Measurements from ENCODE around the gene MMP28. TPM values are rescaled to one million over a fixed set of nuclear protein-coding genes. Genes with fewer than 3 reads are reported as not detected.

The MMP28 gene, protein sequence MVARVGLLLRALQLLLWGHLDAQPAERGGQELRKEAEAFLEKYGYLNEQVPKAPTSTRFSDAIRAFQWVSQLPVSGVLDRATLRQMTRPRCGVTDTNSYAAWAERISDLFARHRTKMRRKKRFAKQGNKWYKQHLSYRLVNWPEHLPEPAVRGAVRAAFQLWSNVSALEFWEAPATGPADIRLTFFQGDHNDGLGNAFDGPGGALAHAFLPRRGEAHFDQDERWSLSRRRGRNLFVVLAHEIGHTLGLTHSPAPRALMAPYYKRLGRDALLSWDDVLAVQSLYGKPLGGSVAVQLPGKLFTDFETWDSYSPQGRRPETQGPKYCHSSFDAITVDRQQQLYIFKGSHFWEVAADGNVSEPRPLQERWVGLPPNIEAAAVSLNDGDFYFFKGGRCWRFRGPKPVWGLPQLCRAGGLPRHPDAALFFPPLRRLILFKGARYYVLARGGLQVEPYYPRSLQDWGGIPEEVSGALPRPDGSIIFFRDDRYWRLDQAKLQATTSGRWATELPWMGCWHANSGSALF
- 0.12 TPM in 1 of 2 replicates, not detected in the other for total RNA-seq (2014; rRNA removed; shearing (Covaris generic))
- polyA plus RNA-seq (2014; cell fraction: nucleus; rRNA removed): not detected in 2 replicates

DNA sequence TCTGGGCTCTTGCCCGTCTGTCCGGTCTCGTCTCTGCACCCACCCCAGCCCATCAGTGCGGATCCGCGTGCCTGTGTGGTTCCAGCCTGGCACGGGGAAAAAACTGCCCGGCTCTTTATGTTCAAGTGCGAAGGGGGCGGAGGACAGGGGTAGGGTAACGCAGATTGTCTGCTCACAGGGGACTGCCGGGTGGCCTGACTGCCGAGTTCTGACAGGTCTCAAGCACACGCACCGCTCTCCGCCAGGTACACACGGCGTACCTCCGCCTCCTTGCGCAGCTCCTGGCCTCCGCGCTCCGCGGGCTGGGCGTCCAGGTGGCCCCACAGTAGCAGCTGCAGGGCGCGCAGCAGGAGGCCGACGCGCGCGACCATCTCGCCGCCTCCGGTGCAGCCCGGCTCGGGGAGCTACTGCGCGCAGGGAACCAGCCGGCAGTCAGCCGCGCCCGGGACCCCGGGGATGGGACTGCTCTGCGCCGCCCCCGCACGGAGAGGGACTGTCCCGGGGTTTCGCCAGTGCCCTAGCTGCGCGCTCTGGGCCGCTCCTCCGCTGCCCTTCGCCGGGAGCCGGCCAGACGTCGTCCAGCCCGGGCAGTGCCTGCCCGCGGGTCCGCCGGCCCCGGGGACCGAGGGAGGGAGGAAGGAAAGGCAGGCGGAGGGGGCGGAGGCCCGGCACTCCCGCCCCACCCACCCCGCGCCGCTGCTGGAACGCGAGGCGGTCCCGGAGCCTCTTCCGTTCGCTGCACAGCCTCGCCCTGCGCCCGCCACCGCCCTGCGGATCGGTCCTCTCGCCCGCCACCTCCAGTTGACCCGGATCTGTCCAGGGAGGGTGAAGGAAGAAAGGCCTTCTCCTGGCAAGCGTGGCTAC is at the start of gene MMP28:
Gene MMP28, minus strand, starts transcription at position 635 of the 864 bp plus-strand sequence. Its CDS starts 264 bp downstream, at position 371.
- DNase-seq (ENCODE audit: extremely low read depth, low read depth): peak; percentile 33

GRCh38 chr17:35844547-35844946 is 49.1 kb upstream of the MMP28 start:
- no peak for DNase-seq (ENCODE audit: extremely low read depth, low read depth)

- DNase-seq (ENCODE audit: extremely low read depth, low read depth): no peak
These were observed 48.3 kb upstream of the MMP28 start for GRCh38 chr17:35843698-35844097.

- no peak for DNase-seq (ENCODE audit: extremely low read depth, low read depth)
These were observed 46.8 kb upstream of the MMP28 start for GRCh38 chr17:35842239-35842638.

DNA sequence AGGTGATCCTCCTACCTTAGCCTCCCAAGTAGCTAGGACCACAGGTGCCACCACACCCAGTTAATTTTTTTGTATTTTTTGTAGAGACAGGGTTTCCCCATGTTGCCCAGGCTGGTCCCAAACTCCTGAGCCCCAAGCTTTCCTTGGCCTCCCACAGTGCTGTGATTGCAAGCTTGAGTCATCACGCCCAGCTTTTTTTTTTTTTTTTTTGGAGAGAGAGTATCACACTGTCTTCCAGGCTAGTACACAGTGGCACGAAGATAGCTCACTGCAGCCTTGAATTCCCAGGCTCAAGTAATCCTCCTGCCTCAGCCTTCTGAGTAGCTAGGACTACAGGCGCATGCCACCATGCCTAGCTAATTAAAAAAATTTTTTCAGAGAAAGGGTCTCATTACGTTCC is 46.1 kb upstream of the MMP28 start:
- DNase-seq (ENCODE audit: extremely low read depth, low read depth): no peak

GRCh38 chr17:35841101-35841500 is 45.7 kb upstream of the MMP28 start:
- DNase-seq (ENCODE audit: extremely low read depth, low read depth): no peak

GRCh38 chr17:35825206-35825605 is 29.8 kb upstream of the MMP28 start:
- no peak for DNase-seq (ENCODE audit: extremely low read depth, low read depth)

GRCh38 chr17:35821308-35821707 is 25.9 kb upstream of the MMP28 start:
- no peak for DNase-seq (ENCODE audit: extremely low read depth, low read depth)

GRCh38 chr17:35819455-35819854 is 24.0 kb upstream of the MMP28 start:
- DNase-seq (ENCODE audit: extremely low read depth, low read depth): no peak

GRCh38 chr17:35817196-35817595 is 21.8 kb upstream of the MMP28 start:
- DNase-seq (ENCODE audit: extremely low read depth, low read depth): no peak

GRCh38 chr17:35816723-35817122 is 21.3 kb upstream of the MMP28 start:
- DNase-seq (ENCODE audit: extremely low read depth, low read depth): no peak

GRCh38 chr17:35812456-35812855 is 17.0 kb upstream of the MMP28 start:
- no peak for DNase-seq (ENCODE audit: extremely low read depth, low read depth)

DNA sequence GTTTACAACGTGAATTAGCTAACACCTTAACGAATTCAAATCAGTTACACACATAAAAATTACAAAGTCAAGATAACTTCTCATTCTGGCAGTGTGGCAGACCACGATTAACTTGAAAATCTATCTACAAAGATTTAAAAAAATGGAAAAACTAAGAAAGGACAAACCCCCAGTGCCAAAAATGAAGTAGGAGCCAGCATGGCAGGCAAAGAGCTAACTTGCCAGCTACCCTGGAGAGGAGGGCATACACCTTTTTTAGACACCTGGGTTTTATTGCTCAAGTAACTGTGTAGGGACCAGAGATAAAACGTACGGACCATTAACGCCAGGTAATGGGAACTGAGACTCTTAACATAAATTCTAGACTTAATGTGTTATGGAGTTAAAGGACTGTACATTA is 16.3 kb upstream of the MMP28 start:
- DNase-seq (ENCODE audit: extremely low read depth, low read depth): no peak

GRCh38 chr17:35809855-35810461 is 14.5 kb upstream of the MMP28 start:
- no peak for DNase-seq (ENCODE audit: extremely low read depth, low read depth)

DNA sequence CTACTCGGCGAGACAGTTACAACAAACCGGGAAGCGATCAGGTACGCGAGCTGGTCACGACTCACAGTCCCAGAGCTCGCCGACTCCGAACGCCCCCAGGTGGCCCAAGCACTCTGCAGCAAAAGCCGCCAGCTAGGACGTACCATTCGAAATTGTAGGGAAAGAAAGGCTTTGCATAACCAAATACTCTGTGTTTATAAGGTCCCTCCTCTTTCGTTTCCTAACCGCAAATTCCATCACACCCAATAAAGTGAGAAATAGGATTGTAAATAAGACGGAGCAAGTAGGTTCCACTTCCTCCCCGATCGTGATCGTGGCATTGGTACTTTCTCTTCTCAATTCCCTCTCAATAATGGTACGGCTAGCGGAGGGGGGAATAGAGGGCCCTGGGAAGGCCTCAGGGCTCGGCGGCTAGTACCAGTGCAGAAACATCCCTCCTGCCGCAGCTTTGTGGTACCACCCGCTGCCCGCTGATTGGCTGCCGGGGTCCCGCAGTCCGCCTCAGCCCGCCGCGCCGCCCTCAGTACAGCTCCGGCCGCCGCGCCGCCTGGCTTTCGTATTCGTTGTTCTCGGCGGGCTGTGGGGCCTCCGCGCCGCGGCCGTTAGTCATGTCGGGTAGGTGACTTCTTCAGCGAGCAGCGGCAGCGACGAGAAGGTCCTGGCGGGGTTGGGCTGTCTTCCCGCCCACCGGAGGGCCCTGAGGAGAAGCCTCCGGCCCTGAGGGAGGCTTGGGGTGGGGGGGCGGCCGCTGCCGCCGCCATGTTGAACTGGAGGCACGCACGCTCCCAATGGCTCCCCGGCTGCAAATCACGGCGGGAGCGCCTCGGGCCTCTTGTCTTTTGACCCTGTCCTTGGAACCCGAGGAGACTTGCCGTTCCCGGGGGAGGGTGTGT is 13.8 kb upstream of the MMP28 start, which contains the start of gene TAF15:
Gene TAF15, plus strand, starts transcription at position 523 of the 893 bp plus-strand sequence. Its CDS starts 86 bp downstream, at position 609.
- DNase-seq (ENCODE audit: extremely low read depth, low read depth): peak; percentile 98

- no peak for DNase-seq (ENCODE audit: extremely low read depth, low read depth)
These were observed 13.0 kb upstream of the MMP28 start for GRCh38 chr17:35808240-35808961.

DNA sequence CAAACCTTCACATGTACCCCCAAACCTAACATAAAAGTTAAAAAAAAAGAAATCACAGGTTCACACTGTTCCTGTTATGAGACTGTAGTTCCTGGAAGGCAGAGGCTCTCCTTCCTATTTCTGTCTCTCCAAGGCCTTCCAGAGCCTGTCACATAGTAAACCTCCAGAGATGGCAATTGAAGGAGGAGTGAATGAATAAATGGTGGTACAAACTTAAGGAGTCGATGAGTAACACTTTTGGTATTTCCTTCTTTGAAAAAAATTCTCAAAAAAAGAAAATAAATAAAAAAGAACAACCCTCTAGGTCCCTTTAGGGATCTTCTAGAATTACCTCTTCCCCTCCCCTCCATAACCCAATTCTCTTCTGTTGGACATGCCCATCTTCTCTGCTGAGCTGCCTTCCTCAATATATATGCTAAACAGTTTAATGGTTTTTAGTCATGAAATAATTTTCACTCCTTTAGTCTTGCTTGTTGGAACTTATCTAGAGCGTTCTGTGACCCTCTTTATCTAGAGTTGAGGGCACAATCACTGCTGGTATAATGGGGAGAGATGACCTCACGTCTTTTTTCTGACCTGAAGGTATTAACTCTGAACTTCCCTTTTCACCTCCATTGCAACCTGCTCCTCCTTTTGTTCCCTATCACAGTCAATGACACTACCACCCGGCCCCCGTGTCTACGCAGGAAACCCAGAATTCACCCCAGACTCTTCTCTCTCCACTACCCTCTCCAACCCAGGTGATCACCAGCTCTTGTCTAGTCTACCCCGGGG is 12.1 kb upstream of the MMP28 start:
- DNase-seq (ENCODE audit: extremely low read depth, low read depth): no peak

DNA sequence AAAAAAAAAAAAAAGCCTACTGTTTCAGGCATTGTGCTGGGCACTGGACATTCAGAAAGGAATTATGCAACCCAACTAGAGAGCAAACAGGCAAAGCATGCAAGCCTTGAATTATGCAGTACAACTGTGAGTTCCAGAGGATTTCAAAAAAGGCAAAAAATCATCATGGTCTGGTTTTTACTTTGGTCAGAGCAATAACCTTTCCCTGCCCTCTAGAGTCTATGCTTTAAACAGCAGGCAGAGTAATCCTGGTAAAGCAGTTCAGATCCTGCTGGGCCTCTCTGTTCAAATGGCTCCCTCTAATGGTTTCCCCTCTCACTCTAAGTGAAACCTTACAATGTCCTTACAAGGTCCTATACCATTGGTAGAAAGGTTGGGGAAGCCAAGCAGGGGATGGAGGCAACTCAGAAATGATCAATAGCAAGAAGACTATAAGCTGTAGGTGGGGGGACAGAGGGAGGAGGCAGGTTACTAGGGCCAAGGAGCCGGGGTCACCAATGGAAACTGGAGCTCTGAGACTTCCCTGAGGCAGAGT is 9.3 kb upstream of the MMP28 start:
- peak; percentile 88 for DNase-seq (ENCODE audit: extremely low read depth, low read depth)

All from NCI-H460 (cell line).